ENCODE data around the gene MED27.

Gene MED27

DNA sequence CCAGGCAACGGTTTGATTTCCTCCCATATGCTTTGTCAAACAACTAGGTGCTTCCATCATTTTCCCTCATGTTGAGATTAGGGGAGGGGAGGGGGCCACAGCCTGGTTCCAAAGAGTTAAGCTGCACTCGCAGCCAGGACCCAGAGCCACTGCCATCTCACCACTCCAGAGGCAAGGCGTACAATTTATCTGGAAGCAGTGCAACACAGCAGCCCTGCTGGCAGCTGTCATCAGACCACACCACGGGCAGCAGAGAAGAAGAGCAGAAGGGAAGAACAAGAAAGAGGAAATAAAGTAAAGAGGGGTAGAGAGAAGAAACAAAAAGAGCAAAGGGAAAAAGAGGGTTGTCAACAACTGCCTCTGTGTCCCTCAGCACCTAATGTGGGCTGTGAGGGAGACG is 38.9 kb downstream of the MED27 start:
- no peak for DNase-seq

DNA sequence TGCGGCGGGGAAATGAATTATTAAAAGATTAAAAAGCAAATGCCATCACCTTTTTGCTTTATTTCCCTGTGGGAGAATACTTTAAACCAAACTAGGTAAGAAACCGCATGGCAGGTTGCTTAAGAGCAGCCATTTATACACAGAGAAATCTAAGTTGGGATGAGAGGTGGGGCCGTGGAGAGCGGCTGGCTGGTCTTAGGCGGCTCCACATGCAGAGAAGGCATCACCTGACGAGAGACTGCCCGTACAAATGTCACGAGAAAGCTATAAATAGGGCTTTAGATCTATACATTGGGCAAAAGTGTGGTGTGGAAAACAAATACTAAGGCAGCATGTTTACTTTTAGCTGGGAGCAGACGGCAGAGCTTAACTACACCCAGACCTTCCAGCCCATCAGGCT is 39.4 kb downstream of the MED27 start:
- no peak for DNase-seq

DNA sequence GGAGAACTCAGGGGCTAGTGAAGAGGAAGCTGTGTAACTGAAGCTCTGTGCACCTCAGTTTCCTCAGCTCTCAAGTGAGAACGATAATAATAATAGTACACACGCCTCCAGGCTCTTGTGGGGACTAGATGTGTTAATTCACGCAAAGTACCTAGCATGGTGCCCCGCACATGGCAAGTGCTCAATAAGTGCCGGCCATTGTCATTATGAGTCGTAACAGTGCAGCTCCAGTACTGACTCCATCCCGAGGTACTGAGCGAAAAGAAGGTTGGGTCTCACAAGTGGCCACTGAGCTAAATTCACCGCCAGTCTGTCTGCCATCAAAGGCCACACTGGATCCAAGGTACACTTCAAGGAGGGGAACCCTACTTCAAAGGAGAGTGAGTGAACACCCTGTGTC is 40.4 kb downstream of the MED27 start:
- no peak for DNase-seq

DNA sequence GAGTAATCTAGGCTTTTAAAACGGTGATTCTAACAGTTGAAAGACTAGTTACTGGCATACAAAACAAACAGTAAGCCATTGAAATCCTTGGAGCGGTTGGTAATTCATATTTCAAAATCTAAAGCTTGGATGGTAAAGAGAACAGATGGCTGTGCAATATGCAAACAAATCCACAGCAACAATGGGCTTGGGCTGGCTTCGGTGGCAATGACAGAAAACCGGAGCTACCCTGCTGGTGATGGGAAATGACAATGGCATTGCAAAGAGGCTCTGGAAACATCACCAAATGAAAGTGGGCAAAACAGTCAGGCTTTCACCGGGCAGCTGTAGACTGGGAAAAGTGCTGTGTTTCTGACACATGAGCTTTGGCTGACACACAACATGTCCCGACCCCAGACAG is 42.2 kb downstream of the MED27 start:
- DNase-seq: no peak

DNA sequence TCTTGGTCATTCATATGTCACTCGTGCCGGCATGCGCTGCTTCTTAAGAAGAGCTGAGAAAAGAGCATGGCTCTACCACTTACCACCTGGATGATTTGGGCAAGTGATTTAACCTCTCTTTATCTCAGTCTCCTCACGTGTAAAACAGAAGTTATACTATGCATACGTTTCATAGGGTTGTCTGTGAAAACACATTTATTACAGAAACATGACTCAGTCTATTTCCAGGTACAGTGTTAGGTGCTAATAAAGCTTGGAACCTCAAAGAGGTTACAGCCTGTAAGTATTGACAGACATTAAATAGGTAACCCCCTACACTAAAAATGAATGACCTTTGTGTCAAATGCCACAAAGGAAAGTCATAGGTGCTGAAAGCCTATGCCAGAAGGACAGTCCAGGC is 43.1 kb downstream of the MED27 start:
- DNase-seq: no peak

DNA sequence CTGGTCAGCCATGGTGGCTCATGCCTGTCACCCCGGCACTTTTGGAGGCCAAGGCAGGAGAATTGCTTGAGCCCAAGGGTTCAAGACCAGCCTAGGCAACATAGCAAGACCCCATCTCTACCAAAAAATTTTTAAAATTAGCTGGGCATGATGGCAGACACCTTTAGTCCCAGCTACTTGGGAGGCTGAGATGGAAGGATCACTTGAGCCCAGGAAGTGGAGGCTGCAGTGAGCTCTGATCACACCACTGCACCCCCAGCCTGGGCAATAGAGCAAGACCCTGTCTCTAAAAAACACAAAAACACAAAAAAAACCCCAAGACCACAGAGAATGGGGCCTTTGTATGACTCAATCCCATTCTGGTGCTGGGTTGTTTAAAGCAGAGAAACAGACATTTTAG is 44.0 kb downstream of the MED27 start:
- no peak for DNase-seq

DNA sequence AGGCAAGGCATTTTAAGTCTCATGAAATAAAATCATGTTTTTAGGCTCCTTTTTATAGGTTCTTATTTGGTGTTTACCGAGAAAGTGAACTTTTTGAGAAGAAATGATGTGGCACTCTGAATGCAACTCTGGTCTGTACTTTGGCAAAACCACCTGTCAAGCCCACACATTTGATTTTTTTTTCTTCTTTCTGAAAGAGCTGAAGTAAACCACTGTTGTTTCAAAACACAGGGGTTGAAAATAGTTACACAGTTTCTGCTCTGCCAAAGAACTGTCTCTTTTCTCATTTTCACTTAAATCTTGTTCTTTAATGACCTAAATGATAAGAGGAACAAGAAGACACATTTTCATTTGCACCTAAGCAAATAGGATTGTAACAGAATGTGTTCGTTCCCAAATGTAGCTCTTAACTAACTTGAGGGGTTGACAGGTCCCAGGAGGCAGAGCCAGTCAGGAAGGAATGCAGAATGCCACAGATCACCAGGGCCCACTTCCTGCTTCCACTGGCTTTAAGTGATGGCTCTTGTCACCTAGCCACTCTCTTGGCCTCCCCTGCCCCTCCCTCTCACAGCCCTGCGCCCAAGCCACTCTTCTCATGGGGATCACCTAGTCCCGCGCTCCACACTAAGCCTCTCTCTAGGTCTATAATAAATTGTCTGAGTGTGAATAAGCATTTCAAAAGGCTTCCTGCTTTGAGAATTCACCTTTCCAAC is 47.3 kb downstream of the MED27 start:
- DNase-seq: no peak

DNA sequence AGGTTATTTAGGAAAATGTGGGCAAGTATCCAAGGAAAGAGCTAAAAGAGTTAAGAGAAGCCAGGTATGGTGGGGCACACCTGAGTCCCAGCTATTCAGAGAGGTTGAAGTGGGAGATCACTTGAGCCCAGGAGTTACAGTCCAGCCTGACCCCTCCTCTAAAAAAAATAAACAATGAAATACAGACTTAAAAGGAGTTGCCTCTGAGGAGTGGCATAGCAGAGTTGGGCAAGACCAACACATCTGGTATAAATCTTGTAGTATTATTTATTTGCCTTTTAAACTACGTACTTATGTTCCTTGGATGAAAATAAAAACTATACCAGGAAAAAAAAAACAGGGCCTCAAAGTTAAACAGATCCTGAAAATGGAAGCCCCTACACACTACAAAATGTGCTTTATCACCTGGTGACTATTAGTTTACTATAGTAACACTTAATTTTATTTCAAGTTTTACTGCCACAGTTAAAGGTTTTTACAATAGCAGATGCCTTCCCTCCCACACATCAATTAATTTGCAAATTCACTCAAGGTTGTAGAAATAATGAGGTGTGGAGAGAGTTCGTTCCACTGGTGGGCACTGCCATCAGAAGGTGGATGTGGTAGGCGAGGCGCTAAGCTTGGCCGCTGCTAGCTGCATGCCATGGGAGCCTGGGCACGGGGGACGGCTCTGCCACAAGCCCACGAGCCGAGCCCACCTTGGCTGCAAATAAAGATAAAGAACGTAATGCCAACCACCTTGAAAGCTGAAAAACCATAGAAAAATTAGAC is 48.0 kb downstream of the MED27 start:
- DNase-seq: no peak

DNA sequence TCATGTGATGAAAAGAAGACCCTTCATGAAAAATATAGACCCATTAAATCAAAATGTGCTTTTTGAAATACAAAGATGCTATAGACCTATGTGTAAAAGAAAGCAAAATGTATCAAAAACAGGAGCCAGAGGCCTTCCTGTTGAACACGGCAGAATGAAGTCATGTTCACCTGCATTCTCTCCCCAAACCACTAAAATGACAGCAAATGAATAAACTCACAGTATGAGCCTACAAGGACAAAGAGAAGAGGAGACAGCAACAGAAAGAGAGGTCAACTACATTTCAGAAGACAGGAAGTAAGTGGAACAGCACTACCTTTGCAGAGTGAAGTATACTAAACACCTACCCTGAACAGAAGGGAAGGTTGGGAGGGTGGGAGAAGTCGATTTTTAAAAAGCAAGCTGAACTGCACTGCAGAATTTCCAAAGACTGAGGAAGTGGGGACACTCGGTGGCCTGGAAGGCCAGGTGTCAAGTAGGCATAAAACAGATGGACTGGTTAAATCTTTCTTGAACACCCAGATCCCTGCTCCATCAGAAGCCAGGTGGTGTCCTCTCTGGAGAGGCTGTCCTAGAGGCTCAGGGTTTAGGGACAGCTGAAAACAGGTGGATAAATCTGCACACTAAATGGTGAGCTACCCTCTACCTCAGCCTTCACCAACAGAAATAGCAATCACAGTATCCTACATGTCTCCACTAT is 48.9 kb downstream of the MED27 start:
- DNase-seq: no peak

DNA sequence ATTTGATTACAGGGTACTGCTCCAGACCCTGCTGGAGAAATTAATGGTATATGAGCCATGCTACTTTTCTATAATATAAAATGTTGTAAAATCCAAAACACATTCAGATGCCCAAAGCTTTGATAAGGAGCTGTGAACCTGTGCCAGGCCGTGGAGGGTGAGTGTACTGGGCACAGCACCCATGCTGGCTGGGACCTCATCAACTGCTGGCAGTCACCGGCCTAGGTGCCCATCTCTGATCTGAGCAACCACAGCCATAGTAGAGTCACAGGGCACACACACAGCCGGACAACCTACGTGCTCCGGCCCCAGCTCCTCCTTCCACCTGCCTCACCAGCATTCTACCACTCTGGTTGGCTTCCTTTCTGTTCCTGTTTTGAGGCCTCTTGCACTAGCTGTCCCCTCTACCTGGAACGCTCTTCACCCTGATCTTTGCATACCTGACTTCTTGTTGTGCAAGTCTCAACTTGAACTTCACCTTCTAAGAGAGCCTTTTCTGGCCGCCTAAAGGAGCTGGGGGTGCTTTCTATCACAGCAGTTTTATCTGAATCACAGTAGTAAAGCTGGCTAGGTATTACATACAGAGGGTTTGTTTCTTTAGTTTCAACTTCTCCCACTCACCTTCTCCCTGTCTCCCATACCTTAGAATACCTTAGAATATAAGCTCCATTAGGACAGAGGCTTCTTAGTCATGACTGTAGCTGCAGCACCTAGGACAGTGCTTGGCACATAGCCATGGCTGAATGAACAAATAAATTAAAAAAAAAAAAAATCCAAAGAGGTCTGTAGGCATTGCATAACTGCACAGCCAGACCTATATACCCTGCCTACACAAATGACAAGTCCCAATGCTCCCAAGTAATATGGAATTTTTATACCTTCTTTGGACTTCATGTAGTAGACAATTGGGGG is 51.7 kb downstream of the MED27 start:
- DNase-seq: no peak

DNA sequence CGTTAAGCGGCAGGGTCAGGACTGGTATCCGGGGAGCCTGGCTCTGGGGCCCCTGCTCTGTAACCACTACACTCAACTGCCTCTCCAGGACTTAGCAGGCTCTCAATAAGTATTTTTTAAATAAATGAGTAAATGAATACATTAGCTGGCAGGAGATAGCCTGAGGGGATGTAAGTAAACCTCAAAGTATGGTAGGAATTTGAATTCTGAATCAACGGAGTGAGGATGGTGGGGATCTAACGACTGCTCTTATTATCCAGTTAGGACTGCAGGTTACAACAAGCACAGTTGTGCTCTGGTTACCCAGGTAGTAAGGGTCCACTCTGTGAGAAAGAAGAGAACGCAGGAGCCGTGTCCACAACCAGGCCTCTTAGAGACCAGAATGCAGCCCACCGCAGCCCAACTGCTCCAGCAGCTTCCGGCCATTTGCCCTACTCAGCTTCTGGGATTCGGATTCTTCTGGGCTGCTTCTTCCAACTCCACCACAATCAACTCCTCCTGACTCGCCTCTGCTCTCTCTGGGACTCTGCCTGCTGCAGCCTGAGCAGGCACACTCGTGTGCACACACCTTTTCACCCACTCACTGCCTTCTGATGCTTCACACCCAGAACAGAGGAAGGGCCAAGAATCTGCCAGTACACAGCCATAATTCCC is 52.6 kb downstream of the MED27 start:
- DNase-seq: no peak

DNA sequence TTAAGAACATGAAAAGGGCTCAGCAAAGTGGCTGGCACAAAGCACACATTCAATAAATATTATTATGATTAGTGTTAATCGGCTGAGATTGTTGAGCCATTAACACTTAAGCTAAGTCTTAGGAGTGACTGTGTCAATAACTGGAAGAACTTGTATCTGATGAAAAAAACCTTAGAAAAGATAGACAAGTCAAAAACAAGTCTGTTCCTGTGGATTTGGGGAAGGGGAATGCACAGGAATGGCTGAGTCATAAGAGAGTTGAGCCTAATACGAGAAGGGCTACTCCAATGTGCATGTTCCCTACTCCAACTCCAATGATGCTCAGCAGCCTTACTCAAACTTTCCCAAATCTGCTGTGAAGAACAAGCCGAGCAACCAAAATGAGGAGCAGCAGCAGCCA is 53.9 kb downstream of the MED27 start:
- no peak for DNase-seq

DNA sequence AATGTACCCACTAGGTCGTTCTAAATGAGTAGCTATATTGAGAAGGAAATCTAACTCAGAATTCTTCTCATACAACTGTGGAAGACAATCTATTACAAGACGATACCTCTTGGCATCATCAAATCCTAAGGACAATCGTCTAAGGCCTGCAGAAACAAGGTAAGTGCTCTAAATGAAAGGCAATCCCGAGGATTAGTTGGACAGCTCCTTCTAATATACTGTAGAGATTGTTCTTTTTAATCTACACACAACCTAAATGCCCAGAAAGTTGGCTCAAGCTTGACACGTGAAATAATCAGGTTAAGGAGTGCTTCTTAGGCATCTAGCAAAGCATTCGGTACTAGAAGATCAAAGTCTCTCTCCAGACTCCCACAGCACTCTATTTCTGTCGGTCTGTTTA is 55.1 kb downstream of the MED27 start:
- no peak for DNase-seq

DNA sequence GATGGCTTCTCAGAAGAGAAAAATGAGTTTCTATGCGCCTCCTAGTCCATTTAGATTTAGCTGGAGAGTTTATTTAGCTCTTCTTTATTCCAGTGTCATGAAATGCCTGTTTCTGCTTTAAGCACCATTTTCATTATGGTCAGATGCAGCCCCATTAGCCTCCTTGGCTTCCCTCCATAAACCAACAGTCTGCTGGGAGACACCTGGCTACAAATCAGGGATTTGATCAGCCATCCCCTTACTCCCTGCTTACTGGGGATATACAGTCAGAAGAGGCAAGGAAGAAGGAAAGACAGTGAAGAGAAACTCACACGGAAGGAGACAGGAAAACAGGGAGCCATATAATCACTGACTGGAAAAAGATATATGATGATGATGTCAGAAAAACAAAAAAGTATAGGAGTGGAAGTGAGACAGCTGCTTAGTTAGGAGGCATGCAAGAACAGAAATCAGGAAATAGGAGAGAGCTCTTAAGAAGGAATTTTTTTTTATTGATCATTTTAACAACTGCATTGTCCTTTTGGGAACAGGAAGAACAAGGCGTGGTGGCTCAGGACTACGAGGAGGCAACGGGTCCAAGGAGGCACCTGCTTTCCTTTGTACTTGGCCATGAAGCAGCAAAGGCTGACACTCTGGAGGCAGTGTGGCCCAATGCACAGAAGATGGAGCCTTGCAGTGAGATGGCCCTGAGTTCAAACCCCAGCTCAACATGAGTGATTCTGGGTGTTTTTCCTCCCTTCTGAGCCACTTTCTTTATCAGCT is 56.1 kb downstream of the MED27 start:
- no peak for DNase-seq

DNA sequence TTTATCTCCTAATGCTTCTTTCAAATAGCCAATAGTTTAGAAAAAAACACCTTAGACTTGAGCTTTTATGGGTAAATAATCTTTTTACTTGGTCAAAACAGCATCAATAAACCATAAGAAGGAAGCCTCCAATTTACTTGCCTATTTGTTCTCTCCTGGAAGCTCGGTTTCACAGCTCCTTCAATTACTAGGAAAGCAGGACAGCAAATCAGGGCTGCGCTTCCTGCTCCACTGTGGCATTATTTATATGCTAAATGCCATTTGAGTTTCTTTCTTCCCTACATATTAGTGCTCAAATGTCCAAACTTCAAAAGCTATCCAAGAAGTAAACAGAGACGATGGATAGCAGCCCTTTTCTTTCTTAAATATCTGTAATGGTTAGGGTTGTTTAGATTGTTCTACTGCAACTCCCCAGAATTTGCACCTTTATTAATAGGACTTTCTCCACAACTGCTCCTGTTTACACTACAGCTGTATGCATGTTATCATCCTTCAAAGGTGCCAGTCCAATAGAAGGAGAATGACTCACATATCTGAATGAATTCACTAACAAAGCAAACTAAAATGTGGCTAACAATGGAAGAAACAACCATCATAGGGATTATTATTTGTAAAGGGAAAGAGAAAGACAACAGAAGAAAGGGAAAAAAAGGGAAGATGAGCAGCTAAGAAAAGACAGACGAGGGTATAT is 58.7 kb downstream of the MED27 start:
- no peak for DNase-seq

DNA sequence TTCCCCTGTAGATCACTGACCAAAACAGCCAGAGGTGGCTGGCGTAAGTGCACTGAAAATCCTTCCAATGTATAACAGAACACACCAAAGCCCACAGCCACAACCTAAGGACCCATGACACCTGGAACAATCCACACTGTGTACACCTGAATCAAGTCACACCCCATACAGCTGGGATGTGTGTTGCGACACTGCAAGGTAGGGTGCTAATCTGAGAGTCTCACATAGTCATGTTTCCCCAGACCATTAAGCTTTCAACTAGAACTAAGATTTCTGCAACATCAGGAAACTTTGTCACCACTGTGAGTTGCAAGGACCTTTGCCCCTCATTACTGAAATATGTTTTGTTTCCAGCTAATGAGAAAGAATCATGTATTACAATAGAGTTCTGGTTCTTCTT is 59.4 kb downstream of the MED27 start:
- DNase-seq: no peak

DNA sequence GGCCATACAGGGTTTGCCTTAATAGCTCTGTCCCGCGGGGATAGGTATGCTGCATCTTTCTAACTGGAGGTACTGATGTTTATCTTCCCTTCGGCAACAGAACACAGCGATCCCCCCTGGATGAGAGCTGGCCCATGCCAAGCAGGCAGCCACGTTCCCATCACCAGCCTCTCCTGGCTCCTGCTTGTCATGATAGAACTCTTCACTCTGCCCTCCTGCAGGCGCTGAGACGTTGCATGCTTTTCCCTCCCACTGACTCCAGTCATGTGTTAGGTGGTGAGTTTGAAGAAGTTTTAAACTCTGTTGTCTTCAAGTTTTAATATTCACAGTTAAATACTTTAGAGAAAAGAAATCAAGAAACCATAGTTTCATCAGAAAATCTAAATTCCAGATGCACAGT is 60.0 kb downstream of the MED27 start:
- no peak for DNase-seq

DNA sequence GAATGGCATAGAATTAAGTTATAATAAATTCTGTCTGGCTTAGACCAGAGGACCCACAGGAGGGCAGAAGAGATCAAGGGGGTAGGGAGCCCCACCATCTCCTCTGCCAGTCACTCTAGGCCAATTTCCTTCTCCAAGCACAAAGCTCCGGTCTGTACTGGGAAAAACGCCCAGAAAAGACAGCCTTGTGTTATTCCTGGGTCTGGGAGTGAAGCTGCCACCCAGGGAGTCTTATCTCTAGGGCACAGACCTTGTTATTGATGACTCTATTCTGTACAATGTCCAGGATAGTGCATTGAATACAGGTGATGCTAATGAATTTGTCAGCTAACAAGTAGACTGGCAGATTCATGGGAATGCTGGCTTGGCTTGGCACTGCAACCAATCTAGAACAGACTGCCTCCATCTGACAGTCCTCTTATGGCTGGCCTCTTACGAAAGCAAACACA is 60.7 kb downstream of the MED27 start:
- no peak for DNase-seq

DNA sequence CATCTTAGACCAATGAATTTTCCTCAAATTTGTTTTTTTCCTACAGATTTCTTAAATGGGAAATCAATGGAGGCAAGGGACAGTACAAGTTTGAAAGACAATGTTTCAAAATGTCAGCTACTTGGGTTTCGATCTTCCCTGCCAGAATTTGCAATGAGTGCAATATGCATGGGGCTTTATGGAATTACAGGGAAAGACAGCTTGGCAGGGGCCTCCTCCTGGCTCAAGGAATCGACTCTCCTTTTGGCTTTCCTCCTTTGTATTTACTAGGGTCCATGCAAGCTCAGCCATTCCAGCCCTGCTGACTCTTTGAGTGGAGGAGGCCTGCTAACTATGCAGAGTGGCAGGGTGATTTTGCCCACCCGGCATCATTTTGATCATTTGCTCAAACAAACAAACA is 63.2 kb downstream of the MED27 start:
- no peak for DNase-seq

DNA sequence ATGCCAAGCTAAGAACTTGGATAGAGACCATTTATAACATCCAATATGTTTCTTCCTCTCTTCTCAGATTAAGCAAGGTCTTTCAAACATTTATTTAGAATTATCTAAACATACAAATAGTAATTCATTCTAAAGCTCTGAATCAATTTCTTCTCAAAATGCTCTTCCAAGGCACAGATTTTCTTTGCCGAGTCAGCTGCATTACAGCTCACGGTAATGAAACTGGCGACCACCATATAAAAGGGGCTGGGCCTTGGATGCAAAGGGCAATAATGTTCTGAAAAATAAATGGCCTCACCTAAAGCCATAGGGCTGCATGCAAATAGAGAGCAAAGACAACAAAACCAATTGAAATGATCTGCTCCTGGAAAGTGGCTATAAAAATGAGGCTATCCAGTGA is 63.8 kb downstream of the MED27 start:
- DNase-seq: no peak

DNA sequence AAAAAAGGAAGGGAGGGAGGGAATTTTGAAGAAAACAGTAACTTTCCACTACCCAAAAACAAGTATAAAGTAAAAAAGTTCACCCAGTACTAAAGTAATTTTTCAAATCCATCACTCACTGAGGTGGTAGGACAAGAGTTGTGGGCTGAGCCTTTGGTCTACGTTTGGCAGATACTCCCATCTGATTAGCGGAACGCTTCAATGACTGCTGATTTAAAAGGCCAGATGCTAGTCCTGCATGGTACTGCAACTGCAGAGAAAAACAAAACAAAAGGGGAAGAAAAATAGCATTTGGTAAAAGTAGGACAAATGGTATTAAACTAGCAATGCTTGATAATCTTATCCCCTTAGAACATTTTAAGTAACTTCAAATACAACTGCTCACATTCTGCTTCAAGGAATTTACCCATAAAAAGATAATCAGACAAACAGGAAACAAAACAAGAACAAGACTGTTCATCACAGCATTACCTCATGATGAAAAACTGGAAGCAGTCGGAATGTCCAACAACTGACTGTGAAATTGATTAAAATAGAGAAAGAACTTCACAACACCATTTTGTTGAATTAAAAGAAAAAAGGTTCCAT is 65.4 kb downstream of the MED27 start:
- DNase-seq: no peak

Data from T1000 (cell line).